Measurements from ENCODE around the gene DARS1.

DNA sequence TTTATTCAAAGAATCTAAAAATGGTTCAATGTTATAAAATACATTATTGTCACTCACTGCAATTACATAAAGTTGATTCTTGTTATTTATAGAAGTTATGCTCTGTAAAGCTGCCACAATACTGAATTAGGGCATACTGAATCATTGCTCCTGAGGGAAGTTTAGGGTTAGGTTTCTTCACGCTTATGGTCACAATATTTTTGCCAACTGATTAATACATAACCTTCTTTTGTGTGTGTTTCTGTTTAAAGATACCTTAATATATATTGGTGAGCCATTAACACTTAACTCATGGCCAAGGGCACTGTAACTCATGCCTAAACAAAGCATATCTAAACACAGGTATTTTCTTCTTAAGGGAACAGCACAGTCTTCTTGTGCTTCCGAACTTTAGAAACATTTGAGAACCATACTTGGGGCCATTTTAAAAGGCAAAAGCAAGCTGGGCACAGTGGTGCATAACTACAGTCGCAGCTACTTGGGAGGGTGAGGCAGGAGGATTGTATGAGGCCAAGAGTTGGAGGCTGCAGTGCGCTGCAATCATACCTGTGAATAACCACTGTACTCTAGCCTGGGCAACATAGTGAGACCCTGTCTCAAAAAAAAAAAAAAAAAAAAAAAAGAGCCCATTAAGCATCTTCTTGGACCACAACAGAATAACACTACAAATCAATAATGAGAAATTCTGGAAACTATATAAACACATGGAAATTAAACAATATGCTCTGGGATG, 15.6 kb downstream of the DARS1 start:
- TF ChIP-seq, protein P1, sequence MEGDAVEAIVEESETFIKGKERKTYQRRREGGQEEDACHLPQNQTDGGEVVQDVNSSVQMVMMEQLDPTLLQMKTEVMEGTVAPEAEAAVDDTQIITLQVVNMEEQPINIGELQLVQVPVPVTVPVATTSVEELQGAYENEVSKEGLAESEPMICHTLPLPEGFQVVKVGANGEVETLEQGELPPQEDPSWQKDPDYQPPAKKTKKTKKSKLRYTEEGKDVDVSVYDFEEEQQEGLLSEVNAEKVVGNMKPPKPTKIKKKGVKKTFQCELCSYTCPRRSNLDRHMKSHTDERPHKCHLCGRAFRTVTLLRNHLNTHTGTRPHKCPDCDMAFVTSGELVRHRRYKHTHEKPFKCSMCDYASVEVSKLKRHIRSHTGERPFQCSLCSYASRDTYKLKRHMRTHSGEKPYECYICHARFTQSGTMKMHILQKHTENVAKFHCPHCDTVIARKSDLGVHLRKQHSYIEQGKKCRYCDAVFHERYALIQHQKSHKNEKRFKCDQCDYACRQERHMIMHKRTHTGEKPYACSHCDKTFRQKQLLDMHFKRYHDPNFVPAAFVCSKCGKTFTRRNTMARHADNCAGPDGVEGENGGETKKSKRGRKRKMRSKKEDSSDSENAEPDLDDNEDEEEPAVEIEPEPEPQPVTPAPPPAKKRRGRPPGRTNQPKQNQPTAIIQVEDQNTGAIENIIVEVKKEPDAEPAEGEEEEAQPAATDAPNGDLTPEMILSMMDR (IDR thresholded peaks at IDR 0.05), result no peak
- TF ChIP-seq POLR2A (IDR thresholded peaks at IDR 0.05), result no peak
- no peak for TF ChIP-seq EP300 (IDR thresholded peaks at IDR 0.05)
